GM18868 (cell line): ENCODE measurements around the gene AFMID.
A peak's percentile ranks its signal among the peaks of the same experiment; 100 is the strongest.
"Not testable (repeated sequence)": the region's sequence is repeated elsewhere in the genome, so short reads cannot be mapped to it uniquely, and the experiment has no call there.

Experiments used
- ATAC-seq: cut with Tn5 transposase; IDR thresholded peaks from one replicate; pipeline ENCODE4 v1.9.1; 2021; ENCODE audit warnings: mild to moderate bottlenecking, moderate library complexity; ENCODE audit not compliant: unreplicated experiment

Gene AFMID

GRCh38 chr17:78154903-78155811 is 32.0 kb upstream of the AFMID start:
- no peak for ATAC-seq

DNA sequence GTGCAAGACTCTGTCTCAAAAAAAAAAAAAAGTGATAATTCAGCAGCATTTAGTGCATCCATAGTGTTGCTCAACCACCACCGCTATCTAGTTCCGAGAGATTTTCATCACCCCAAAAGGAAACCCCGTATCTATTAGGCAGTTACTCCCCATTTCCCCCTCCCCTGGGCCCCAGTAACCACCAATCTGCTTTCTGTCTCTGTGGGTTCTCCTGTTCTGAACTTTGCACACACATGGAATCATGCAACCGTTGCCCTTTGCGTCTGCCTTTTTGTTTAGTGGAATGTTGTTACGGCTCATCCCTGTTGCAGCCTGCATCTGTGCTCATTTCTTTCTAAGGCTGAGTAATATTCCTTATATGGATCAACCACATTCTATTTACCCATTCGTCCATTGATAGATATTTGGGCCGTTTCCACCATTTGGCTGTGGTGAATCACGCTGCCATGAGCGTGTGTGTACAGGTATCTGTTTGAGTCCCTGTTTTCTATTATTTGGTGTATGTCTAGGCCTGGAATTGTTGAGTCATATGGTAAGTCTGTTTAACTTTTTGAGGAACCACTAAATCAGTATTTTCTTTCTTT is 27.5 kb upstream of the AFMID start:
- ATAC-seq, result peak; percentile 57

DNA sequence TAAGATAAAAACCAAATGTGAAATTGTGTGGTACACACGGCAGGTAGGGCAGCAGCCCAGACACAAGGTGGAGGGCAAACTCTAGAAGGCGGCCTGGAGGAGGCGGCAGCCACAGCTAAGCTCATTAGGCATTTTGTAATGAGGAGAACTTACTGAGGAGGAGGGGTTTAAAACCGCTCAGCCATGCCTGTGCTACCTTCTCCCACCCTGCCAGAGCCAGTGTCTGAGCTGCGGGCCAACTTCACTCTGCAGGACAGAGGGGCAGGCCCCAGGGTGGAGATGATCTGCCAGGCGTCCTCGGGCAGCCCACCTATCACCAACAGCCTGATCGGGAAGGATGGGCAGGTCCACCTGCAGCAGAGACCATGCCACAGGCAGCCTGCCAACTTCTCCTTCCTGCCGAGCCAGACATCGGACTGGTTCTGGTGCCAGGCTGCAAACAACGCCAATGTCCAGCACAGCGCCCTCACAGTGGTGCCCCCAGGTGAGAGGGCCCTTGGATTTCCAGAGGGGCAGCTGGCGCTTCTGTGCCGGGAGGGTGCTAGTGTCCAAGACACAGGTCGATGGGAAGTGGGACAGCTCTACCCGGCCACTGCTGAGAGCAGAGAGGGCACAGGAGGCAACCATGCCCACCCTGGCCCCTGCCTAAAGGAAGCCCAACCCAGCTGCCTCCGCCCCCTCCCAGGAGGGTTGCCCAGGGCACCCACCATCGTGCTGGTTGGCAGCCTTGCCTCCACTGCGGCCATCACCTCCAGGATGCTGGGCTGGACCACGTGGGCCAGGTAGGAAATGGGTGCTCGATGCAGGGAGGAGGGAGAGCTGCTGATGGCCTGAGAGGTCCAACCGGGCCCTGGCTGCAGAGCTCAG is 23.0 kb upstream of the AFMID start:
- no peak for ATAC-seq

DNA sequence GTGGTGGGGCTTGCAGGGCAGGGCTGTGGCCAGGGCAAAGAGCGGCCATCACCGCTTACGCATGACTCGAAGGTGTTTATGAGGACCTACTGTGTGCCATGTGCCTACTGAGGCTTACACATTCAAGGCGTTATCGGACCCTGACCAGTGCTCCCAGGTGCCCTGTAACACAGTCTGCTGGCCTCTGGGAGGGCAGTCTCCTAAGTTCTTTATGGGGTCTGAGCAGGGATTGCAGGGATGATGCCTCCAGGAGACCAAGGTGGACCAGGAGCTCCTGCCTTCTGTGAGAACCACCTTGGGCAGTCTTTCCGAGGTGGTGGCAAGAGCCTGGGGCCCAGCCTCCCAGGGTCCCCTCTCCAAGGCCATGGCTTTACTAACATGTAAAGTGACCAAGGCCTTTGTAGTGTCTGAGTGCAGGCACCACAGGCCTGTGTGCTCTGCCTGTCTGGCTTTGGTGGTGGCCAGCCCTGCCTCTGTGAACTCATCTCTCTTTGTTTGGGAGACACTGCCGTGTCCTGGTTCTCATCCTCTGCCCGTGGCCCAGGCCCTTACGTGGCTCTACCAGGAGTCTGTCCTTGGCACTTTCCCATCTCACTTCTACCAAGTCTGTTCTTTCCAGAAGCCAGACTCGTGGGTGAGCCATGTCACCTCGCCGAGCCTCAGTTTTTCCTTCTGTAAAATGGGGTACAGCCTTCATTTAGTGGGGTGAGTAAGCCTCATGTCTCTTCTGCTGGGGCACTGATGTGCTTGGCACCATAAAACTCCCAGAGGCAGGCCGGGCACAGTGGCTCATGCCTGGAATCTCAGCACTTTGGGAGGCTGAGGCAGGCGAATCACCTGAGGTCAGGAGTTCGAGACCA is 22.2 kb upstream of the AFMID start:
- no peak for ATAC-seq

GRCh38 chr17:78166416-78166815 is 20.7 kb upstream of the AFMID start:
- ATAC-seq, result no peak

DNA sequence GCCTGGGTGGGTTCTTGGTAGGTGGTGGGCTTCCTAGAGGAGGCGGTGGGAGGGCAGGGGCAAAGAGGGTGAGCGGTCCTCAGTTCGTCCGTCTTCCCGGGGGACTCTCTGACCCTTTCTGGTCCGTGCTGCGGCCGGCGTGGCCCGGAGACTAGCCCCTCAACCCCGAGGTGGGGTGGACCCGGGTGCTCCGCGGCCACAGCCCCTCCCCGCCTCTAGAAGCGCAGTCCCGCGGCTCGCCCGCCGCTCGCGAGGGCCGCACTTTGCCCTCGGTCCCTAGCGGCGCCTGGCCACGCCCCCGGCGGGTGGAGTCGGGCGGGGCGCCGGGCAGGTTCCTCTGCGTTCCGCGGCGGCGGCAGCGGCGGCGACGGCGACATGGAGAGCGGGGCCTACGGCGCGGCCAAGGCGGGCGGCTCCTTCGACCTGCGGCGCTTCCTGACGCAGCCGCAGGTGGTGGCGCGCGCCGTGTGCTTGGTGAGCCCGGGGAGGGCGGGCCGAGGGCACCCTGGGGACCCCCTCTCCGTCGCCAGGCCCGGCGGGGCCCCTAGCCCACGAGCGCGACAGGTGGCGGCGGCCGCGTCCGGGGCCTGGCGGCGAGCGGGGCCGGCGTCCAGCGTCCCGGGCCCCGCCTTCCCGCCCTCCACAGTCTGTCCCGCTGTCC is 18.8 kb upstream of the AFMID start, which contains the start of gene SYNGR2:
Gene SYNGR2 (plus strand): TSS at position 340 of the 661 bp plus-strand sequence. CDS start 36 bp downstream, at position 376.
- ATAC-seq, result no peak

DNA sequence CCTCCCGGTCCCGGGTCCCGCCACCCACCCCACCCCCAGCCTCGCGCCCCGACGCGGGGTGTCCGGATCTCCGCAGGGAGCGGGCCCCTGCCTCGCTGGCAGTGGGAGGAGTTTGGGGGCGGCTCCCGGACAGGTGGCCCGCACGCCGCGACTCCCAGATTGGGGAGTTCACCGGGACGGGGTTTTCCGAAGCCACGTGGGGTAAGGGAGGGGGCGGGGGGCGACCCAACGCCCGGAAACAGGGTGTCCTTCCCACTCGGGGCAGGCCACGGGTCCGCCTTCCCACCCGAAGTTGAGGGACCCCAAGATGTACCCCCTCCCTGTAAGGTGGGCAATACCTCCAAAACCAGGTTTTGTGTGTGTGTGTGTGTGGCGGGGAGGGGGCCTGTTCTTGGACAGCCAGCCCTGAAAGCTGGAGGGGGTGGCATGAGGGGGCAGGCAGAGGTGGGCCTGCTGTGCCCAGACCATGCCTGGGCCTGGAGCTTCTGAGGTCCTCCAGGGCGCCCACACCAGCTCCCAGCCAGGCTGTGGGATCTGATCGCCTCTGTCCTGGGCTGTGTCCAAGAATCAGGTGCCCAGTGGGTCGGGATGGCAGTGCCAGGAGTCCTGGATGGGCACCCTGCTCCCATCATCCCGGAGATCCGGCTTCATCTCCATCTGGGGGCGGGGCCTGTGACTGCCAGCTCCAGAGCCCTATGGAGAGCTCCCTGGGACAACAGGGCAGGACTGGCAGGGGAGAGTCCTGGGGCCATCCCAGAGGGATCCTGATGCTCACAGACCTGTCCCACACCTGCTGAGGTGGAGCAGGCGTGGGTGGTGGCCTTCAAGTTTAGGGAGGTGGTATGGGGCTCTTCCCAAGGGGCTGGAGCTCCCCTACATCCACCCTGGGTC is 18.0 kb upstream of the AFMID start:
- ATAC-seq, result no peak

GRCh38 chr17:78170692-78171590 is 16.2 kb upstream of the AFMID start:
- ATAC-seq, result no peak

DNA sequence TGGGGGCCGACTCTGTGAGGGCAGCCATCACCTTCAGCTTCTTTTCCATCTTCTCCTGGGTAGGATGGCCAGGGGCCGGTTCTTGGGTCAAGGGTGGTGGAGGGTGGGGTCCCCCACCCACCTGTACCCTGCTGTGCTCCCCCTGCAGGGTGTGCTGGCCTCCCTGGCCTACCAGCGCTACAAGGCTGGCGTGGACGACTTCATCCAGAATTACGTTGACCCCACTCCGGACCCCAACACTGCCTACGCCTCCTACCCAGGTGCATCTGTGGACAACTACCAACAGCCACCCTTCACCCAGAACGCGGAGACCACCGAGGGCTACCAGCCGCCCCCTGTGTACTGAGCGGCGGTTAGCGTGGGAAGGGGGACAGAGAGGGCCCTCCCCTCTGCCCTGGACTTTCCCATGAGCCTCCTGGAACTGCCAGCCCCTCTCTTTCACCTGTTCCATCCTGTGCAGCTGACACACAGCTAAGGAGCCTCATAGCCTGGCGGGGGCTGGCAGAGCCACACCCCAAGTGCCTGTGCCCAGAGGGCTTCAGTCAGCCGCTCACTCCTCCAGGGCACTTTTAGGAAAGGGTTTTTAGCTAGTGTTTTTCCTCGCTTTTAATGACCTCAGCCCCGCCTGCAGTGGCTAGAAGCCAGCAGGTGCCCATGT is 15.4 kb upstream of the AFMID start:
- not testable (repeated sequence) for ATAC-seq

GRCh38 chr17:78172249-78173051 is 14.7 kb upstream of the AFMID start:
- no peak for ATAC-seq

GRCh38 chr17:78173097-78173715 is 14.0 kb upstream of the AFMID start:
- ATAC-seq, result peak; percentile 28

DNA sequence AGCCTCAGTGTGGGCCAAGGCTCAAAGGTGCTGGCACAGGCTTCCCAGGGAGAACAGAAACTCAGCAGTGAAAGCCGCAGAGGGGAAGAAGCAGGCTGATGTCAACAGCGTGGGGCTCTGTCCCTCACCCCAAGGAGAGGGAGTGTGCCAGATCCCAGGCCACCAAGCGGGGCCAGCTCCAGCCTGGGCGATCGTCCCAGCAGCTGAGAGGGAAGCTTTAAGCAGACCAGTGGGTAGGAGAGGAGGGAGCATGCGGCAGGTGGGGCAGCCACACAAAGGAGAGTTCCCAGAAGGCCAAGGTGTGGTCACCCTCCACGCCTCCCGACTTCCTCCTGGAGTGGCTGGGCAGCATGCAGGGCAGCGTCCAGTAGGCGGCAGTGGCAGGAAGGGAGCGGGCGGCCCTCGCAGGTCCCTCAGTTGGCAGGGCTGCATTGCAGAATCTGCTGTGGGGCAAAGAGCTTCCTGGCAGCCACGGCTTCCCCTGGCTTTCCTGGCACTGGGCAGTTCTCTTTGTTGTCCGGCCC is 12.8 kb upstream of the AFMID start:
- ATAC-seq, result no peak

- ATAC-seq, result no peak
Measured at GRCh38 chr17:78174870-78175642, 12.1 kb upstream of the AFMID start.

GRCh38 chr17:78175643-78175981 is 11.6 kb upstream of the AFMID start:
- ATAC-seq, result no peak

DNA sequence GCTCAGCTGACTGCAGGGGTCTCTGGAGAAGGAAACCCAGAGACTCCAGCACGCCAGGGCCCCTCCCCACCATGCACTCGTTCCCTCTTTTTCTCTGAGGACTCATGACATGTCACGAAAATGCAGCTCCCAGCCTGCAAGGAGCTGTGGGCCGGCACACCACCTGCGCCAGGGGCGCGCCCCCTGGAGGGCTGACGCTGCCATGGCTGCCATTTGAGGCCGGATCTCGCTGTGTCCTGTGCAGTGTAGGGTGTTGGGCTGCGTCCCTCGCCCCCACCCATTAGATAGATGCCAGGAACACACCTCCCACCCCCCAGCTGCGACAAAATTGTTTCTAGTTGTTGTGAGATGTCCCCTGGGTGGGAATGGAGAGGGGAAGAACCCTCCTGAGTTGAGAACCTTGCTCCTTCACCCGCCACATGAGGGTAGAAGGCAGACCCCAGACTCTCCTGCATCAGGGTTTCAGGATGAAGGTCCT is 10.6 kb upstream of the AFMID start:
- no peak for ATAC-seq
